ENCODE measurements around the gene RGS9.

RGS9 gene

GRCh38 chr17:65228734-65229620 lies 91.8 kb downstream of the RGS9 start:
- peak; percentile 80 for DNase-seq (ENCODE audit: low spot score)
- TF ChIP-seq CTCF (IDR thresholded peaks at IDR 0.05; ENCODE audit: extremely low read depth, insufficient read depth, missing control alignments) = no peak
- in situ Hi-C loops (cut with MboI; ENCODE audit: low pct_unique_long_range_greater_than_20kb, low sequenced_read_pairs, unreplicated experiment) = no loop called here

GRCh38 chr17:65229621-65229995 lies 92.4 kb downstream of the RGS9 start:
- DNase-seq (ENCODE audit: low spot score) = no peak
- TF ChIP-seq CTCF (IDR thresholded peaks at IDR 0.05; ENCODE audit: extremely low read depth, insufficient read depth, missing control alignments) = no peak
- in situ Hi-C loops (cut with MboI; ENCODE audit: low pct_unique_long_range_greater_than_20kb, low sequenced_read_pairs, unreplicated experiment) = no loop called here

- in situ Hi-C loops (cut with MboI; ENCODE audit: low pct_unique_long_range_greater_than_20kb, low sequenced_read_pairs, unreplicated experiment) = no loop called here
- no peak for TF ChIP-seq CTCF (IDR thresholded peaks at IDR 0.05; ENCODE audit: extremely low read depth, insufficient read depth, missing control alignments)
- no peak for DNase-seq (ENCODE audit: low spot score)
Observed at GRCh38 chr17:65230040-65230439, 92.9 kb downstream of the RGS9 start.

GRCh38 chr17:65231086-65231485 lies 93.9 kb downstream of the RGS9 start:
- in situ Hi-C loops (cut with MboI; ENCODE audit: low pct_unique_long_range_greater_than_20kb, low sequenced_read_pairs, unreplicated experiment) = no loop called here
- DNase-seq (ENCODE audit: low spot score) = no peak

GRCh38 chr17:65231662-65232335 lies 94.6 kb downstream of the RGS9 start:
- in situ Hi-C loops (cut with MboI; ENCODE audit: low pct_unique_long_range_greater_than_20kb, low sequenced_read_pairs, unreplicated experiment) = no loop called here
- peak; percentile 81 for TF ChIP-seq CTCF (IDR thresholded peaks at IDR 0.05; ENCODE audit: extremely low read depth, insufficient read depth, missing control alignments)

More at GRCh38 chr17:65231086-65231485, 93.9 kb downstream of the RGS9 start:
- TF ChIP-seq CTCF (IDR thresholded peaks at IDR 0.05; ENCODE audit: extremely low read depth, insufficient read depth, missing control alignments) = no peak

GRCh38 chr17:65235284-65235683 lies 98.1 kb downstream of the RGS9 start:
- no peak for DNase-seq (ENCODE audit: low spot score)
- no peak for TF ChIP-seq CTCF (IDR thresholded peaks at IDR 0.05; ENCODE audit: extremely low read depth, insufficient read depth, missing control alignments)
- in situ Hi-C loops (cut with MboI; ENCODE audit: low pct_unique_long_range_greater_than_20kb, low sequenced_read_pairs, unreplicated experiment) = no loop called here

More at GRCh38 chr17:65231662-65232335, 94.6 kb downstream of the RGS9 start:
- peak; percentile 75 for DNase-seq (ENCODE audit: low spot score)
